HG03095 (cell line): ENCODE data around the gene RORB.

Experiments
- ATAC-seq: cut with Tn5 transposase; IDR thresholded peaks from one replicate; pipeline ENCODE4 v1.9.1; 2021; ENCODE audit warnings: moderate library complexity; ENCODE audit not compliant: unreplicated experiment

Gene RORB

DNA sequence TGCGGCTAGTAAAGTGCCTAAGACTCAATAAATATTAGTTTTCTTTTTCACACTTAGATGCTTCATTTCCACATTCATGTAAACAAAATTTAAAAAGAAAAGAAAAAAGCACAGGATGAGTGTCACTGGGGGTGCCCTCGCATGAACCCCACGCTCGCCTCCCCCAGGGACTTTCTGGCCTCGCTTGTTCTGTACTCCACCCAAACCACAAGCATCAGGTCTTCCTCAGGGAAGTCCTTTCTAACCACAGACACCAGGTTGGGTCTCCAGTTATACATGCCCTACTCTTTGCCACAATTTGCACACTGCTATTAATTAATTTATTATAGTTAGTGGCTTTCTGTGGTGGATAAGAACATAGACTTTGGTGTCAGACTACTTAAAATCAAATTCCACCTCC is 92.4 kb downstream of the RORB start:
- ATAC-seq, result no peak

DNA sequence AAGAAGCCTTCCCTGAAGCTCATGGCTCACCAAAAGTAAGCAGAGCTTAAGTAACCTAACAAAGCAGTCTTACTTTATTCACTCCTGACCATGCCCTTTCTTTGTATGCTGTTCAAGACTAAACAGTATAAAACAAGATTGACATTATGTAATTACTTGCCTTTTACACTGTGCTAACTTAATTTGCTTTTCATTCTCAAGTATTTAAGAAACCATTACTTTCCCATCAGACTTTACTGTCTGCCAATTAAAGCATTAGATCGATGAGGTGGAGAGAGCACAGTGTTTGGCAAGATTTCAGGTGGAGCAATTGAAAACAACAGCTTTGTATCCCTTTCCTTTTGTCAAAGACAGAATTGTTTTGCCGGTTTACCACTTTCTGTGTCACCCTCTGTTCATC is 98.2 kb downstream of the RORB start:
- ATAC-seq, result no peak

DNA sequence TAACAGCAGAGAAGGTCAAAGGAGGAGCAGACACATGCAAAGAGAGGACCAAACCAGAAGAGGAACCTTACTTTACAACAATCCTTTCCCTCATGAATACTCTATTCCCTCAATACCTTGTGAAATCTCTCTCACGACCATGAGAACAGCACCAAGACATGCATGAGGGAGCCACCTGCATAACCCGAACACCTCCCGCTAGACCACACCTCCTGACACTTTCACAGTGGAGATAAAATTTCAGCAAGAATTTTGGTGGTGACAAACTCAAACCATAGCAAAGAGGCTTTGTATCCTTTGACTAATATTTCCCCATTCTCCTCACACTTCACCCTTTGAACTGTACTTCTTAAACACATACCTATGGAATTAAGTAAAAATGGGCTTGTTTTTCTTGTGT is 101.7 kb downstream of the RORB start:
- no peak for ATAC-seq

DNA sequence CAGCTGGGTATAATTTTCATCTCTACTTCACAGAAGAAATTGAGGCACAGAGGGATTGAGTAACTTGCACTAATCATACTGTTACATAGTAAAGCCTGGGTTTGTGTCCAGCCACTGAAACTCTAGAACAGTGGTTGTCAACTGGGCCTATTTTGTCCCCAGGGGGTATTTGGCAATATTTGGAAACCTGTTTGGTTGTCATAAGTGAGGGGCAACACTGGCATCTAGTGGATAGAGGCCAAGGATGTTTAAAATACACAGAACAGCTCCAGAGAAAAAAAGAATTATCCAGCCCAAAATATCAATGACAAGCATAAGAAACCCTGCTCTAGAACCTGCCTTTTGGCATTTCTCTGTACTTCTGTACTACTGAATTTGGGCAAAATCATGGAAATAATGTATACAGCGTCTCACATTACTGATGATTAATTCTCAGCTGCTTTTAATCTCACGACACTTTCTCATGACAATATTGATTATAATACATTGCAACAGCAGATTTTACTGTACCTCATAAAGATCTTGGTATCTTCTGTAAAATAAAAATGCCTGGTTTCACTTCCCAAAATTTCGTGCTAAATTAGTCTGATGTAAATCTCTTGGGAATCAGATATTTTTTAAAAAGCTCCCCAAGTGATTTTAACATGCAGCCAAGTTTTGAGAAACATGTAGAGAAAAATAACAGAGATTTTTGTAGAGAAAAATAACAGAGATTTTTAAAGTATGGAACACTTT is 112.7 kb downstream of the RORB start:
- no peak for ATAC-seq

DNA sequence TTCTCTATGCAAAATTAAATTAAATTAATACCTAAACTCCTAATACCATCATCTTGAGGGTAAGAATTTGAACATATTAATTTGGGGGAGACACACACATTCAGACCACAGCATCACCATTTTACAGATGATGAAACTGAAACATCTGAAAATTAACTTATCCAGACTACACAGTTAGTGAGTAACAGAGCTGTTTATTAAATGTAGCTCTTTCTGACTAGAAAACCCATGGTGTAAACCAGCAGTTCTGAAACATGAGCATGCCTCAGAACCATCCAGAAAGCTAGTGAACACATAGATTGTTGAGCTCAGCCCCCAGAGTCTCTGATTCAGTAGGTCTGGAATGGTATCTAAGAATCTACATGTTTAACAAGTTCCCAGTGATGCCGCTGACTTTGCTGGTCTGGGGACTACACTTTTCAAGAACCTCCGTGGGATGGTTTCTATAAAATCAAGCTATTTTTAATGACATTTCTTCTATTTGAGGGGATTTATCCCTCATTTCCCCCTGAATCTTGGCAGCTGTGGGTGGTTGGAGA is 113.5 kb downstream of the RORB start:
- no peak for ATAC-seq

DNA sequence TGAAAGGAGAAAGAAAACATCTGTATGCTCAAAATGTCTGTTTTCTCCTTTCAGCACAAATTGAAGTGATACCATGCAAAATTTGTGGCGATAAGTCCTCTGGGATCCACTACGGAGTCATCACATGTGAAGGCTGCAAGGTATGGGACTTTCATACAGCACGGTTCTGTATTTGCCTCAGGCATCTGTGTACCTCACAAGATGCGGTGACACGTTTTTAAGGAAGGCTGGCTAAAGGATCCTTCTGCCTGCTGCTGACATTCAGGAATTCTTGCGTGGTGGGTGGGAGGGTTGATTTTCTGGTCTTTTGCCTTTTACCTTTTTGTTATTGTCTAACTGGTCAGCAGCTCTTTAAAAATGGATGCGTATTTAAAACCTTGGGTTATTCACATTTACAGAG is 133.1 kb downstream of the RORB start:
- ATAC-seq, result no peak

DNA sequence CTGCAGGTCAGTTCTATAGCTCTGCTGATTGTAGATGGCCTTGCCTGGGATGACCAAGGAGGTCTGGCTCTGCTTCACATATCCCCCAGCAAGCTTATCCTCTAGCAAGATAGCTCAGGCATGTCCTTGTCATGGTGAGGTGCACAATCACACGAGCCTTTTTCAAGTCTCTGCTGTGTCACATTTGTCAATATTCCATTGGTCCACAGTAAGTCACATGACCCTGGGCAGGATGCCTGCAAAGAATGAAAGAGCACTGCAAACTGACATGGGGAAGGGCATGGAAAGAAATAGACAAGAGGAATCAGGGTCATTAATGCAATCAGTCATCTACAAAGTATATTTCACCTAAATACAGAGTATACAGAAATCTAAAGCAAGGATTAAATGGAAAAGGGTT is 142.0 kb downstream of the RORB start:
- ATAC-seq, result no peak

DNA sequence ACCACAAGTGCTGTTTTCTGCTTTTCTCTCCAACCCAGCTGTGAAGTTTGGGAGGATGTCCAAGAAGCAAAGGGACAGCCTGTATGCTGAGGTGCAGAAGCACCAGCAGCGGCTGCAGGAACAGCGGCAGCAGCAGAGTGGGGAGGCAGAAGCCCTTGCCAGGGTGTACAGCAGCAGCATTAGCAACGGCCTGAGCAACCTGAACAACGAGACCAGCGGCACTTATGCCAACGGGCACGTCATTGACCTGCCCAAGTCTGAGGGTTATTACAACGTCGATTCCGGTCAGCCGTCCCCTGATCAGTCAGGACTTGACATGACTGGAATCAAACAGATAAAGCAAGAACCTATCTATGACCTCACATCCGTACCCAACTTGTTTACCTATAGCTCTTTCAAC is 145.2 kb downstream of the RORB start:
- no peak for ATAC-seq

DNA sequence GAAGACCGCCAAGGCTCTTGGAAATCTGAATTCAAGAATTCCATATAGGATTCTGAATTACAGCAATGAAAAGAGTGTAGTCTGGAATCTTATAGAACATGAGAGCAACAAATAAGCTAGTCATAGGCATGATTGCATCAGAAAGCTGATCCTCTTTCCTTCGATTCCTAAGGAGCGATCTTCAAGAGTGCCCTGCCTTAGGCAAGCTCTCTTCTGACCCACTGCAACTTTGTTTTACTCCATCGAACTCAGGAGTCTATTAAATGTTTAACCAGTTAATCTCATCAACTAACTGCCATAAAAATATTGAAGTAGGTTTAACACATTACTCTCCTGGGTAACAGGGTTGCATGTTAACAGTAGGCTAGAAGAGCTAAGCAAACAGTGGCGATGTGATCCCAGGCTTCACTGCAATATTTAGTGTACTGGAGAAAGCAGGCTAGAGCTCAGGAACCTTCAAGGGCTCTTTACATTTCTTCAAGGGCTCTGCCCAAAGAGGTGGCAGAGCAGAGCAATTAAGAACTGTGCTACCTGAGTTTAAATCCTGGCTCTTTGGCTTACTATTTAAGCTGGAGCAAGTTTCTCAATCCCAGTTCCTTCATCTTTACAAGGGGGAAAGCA is 146.3 kb downstream of the RORB start:
- no peak for ATAC-seq

DNA sequence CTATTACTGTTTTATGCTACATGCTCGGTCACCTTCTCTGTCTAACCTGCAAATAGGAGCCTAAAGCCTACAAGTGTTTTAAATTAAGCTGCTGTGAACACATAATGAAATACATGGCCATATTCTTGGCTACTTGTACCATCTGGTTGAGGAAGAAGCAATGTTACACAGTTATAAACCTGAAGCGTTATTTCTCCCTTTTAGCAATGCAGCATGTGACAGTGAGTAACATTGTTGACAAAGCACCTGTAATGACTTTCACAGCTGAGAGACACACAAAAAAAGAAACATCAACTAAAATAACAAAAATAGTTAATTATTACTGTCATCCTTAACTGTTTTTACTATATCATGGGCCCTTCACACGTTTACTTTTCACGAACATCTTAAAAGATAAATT is 146.9 kb downstream of the RORB start:
- no peak for ATAC-seq

DNA sequence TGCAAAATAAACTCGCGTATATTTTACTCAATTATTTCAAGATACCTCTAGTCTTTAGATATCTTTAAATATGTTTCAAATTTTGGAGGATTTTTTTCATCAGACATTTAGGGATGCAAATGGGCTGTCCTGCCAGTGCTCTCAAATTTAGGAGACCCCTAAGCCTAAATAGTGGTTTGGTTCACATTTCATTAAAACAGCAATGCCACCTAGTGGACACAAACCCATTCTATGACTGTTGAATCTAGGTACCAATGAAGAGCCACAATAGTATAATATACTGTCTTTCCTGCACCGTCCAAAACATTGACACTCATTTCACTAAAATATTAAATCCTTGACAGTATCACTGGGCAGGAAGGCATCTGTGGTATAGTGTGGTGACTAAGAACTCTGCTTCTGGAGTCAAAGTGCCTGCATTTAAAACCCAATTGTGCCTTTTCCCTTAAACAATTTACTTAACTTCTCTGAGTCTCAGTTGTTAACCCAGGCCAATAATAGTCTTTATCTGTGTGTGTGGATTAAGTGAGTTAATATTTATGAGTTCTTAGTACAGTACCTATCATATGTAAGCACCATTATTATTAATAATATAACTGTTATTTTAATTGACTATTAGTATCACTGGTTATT is 148.0 kb downstream of the RORB start:
- no peak for ATAC-seq

DNA sequence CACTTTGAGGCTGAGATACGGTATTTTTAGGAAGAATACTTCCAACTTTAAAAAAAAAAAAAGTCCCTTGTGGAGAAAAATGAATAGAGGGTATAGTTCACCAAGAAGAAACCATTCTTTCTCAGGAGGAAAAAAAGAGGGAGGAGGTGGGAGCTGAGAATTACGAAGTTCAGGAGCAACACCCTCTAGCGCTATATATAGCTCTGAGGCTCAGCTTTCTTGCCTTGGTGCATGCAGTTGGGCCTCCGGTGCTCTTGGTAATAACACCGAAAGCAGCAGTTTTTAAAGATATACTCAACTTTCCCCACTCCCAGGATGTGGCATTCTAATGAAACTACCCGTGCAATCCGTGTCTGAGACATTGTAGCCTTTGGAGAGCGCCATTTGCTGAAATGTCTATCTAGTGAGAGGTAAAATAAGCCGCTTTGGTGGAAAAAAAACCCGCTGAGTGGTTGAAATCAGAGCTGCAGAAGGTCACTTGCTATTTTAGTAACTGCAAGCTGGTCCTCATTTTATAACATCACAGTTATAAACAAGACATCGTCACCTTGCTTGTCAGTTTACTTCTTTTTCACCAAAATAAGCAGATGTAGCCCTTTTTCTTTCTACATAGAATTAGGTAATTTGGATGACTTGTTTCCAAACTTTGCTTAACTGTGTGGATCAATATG is 156.4 kb downstream of the RORB start:
- no peak for ATAC-seq

DNA sequence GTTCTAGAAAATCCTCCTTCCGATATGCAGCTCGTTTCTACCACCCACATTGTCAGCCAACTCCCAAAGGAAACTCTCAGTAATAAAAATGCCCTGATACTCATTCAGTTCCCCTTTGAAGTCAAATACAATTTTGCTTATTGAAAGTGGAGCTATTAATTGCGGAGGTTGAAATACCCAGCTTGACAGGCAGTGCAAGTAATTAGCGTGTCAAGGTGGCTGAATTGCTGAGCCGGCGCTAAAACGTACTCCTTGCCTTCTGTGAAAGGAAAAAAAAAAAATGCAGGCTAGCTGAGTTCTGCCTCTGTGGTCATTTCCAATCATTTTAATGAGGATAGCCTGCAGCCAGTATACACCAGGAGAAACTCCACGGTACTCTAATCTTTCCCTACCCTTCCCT is 165.5 kb downstream of the RORB start:
- no peak for ATAC-seq

DNA sequence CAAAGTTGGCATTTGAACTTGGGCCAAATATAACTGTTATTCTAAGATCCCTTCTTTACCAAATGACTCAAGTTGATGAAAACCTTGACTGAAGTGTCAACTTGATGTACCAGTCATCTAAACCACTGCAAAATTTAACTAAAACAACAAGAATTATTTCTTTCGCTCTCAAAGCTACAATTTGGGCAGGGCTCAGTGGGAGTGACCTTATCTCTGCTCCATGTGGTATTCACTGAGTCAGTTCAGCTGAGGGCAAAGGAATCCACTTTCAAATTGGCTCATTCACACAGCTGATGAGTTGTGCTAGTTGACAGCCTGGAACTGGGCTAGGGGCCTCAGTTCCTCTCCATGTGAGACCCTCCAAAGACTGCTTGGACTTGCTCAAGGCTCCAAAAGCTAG is 166.3 kb downstream of the RORB start:
- no peak for ATAC-seq

DNA sequence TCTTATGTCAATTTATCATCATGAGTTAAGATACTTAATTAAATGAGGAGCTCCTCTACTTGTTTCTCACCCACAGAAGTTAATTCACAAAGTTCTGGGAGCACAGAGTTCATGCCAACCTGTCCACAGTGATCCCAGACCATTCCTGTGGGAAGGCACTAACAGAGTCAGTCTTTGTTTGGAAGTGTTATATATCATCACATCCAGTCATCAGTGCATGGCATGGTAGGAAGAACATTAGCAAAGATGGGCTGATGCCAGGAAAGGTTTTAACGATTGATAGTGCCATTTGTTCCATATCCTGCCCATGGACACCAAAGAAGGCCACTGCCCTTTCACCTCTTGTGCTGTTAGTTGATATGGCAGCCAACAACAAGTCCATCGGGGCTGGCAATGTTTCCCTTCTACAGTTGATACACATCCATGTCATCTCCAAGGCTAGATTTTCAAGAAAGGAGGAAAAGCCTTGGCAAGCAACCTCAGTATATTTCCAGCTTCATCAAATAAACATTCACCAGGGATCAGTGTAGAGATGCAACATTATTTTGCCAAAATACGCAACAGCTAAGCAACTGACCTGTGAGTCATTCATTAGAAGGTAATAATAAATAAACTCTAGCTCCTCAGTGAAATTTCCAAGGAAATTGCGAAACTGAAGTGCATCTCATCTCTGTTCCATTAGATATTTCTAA is 169.6 kb downstream of the RORB start:
- ATAC-seq, result no peak

DNA sequence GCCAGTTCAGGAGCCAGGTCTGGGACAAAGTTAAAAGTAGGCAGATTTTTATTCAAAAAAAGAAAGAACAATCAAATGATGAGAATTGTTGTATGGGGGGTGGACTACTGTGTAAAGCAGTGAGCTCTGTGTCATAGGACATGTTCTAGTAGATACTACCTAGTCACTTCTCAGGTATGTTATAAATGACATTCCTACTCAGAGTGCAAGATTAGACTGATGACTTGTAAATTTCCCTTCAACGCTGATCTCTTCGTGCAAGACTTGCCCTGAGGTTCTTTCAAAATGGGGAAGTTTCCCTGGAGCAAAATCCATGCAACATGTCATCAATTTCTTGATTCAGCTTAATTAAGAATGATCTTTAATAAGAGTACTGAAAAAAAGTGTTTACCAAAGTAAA is 175.1 kb downstream of the RORB start:
- no peak for ATAC-seq

DNA sequence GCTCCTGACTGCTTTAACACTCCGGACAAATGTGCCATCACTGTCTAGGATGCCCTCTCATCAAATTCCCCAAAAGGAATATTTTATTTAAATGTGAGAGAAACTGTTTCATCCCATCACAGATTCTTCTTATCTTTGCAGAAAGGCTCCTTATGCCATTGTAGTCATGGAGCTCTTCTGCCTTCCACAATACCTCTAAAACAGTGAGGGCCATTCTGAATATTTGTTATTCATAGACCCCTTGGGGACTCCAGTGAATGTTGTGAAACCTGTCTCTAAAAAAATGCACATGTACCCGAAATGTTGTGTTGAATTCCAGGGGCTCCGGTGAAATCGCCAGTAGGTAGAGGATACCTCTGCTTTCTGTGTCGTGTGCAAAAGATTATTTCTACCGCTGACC is 176.9 kb downstream of the RORB start:
- no peak for ATAC-seq

DNA sequence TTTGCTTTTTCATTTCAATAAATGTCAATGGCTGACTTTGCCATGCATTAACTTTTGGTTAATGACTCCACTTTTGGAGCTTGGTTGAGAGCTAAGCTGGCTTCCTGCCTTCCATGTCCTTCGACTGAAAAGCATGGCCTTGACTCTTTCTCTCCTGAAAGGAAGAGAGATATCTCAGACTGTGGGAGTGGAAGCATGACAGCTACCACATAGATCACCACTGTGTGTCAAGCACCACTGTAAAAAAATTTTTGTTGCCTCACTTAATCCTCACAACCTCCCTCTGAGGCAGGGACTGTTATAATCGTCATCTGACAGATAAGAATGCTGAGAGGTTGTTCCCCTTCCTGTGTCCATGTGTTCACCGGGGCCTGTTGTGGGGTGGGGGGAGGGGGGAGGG is 184.8 kb downstream of the RORB start:
- ATAC-seq, result no peak

DNA sequence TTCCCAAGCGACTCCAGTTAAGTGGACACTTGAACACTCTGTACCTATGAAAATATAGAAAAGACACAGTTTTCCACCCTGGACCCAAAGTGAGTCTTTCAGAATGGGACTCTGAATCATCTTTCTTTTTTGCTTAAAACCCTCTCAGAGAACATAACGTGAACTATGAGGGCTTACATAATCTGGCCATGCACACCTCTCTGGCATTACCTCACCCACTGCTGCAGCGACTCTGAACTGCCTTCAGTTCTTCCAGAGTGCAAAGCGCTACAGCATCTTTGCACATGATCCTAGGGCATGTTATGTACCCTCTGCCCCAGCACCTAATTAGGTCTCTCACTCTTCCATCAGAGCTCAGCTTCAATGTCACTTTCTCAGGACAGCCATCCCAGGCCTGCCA is 186.2 kb downstream of the RORB start:
- ATAC-seq, result no peak

DNA sequence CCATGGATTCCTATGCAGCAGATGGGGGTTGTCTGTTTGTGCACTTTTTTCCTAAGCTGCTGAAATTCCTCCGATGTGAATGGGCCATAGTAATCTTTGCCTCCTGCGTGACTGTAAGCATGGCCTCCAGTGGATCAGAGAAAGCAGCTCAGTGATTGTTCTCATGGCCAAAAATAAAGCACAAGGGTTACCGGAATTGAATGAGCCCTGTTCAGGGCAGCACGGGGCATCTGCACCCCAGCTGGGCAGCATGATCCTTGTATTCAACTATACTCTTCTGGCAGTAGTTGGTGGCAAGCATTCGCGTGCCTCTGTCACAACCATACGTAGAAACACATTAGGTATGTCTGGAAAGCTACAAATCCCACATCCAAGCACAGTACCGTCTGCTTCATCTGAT is 193.9 kb downstream of the RORB start:
- no peak for ATAC-seq

DNA sequence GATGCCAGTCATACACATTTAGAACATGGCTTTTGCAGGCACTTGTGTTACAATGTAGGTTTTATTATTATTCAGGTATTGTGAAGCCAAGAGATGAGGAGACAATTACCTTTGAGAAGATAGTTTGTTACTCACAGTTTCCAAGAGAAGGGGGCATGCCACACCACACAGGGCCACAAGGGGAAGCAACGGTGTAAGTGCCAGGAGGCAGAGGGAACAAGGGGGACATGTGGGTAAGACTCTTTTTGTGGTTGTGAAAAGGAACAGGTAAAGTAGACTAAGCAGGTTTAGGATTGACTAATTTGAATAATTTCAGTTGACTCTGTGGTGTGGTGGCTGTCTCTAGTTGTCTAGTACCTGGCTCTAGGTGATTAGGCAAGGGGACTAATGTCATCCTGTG is 199.4 kb downstream of the RORB start:
- ATAC-seq, result no peak
